Urothelium cell line (cell line): ENCODE data around the gene MAP7D2.

ENCODE experiments used
- DNase-seq: peaks from one replicate; pipeline ENCODE4 v3.0.0; 2011; ENCODE audit warnings: low spot score, mixed read lengths
- FAIRE-seq: peaks from 2 replicates; lab custom pipeline; 2011; peaks lifted over from hg19 to GRCh38; lab: Jason Lieb, UNC

MAP7D2 gene

GRCh38 chrX:20116087-20116576, 575 bp downstream of the MAP7D2 start:
- DNase-seq (no peak), FAIRE-seq (no peak)

DNA sequence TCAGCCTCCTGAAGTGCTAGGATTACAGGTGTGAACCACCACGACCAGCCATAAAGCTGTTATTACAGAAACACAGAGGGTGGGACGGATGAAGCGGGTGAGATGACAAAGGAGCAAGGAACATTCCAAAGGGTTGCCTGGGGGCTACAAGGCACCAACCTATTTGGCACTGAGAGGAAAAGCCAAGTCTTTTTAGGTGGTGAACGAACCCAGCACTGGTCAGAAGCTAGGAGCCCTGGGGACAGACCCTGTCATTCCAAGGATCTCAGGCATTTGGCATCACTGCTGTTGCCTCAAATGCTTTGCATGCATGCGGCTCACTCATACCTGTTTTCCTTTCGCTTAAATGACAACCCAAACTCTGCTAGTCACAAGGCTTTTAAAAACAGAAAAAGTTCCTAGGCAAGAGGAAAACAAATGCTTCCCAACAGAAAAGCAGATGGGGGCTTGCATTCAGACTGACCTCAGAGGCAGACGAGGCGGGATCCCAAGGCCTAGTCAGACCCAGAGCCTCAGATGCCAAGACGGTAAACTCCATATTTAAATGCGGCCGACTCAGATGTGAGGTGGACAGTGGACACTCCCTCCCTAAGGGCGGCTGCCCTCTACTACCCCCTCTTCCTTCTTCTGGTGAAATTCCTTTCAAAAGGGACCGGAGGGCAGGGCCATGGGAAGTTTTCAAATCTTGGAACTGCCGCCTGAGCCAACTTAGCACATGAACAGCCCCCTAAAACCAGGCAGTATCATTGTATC, 4.5 kb downstream of the MAP7D2 start:
- FAIRE-seq (no peak), DNase-seq (no peak)

GRCh38 chrX:20111271-20111670, 5.4 kb downstream of the MAP7D2 start:
- DNase-seq (no peak), FAIRE-seq (no peak)

- FAIRE-seq (no peak), DNase-seq (no peak)
These were observed 14.6 kb downstream of the MAP7D2 start for GRCh38 chrX:20101934-20102581.

GRCh38 chrX:20091499-20091898, 25.2 kb downstream of the MAP7D2 start:
- DNase-seq, result no peak
- FAIRE-seq, result no peak

GRCh38 chrX:20089845-20090244, 26.9 kb downstream of the MAP7D2 start:
- DNase-seq (no peak), FAIRE-seq (no peak)

DNA sequence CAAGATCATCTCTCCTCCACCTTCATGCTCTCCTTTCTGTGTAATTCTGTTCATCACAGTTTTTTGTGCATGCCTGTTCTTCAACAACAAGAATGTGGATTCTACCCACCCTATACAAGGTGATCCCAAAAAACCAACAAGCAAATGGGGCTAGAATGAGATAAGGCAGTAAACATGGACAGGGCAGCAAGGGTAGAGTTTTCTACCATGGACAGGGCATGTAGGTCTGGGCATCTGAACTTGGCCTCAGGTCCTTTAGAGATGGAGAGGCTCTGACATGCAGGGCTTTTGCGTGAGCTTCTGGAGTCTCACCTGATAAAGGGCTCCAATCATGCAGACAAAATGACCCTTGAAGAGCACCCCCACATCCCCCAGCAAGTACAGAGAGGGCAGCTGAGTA, 36.4 kb downstream of the MAP7D2 start:
- no peak for FAIRE-seq
- no peak for DNase-seq

GRCh38 chrX:20071511-20072079, 45.1 kb downstream of the MAP7D2 start:
- FAIRE-seq (no peak), DNase-seq (no peak)

- no peak for FAIRE-seq
- peak; percentile 52 for DNase-seq
These were observed 48.8 kb downstream of the MAP7D2 start for GRCh38 chrX:20067709-20068561.

- DNase-seq (peak; percentile 18), FAIRE-seq (no peak)
These were observed 49.6 kb downstream of the MAP7D2 start for GRCh38 chrX:20066968-20067708.

DNA sequence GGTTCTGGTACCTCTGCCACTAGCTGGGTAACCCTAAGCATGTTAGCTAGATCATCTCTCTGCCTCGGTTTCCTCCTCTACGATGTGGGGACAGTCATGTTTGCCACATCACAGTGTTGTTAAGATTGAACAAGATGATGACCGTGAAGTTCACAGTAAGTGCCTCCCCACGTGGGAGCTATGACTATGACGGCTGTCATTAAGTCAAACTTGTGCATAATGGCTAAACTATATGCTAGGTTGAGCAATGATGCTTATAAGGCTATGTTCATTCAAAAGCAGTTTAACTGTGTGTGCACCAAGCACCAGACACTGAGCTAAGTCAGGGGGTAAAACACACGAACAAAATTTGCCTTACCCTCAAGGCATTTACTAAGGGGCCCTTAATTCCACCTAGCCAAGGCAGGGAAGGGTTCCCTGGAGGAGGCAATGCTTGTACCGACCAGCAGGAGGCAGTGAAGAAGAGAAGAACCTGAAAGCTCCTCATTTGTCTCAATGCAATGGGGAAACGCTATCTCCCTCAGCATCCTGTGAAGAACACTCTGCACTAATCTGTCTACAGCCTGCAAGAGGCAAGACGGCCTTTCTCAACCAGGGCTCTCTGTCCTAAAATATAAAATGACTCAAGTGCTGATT, 52.9 kb downstream of the MAP7D2 start:
- FAIRE-seq (no peak), DNase-seq (no peak)

DNA sequence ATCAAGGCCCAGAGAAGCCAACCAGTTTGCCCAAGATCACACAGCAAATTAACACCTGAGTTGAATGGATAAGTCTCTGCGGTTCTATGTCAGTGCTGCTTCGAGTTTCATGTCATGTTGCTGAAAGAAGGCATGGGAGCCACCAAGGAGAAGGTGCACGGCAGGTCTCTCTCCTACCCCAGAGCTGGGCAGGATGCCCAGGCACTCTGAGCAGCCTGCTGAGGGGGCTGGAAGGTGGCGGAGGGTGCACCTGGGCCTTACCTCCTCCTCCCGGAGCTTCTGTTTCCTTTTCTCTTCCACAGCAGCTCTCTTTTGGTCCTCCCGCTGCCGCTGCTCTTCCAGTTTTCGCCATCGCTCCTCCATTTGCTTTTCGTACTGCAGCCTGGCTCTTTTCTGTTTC, 53.6 kb downstream of the MAP7D2 start:
- DNase-seq (no peak), FAIRE-seq (no peak)

DNA sequence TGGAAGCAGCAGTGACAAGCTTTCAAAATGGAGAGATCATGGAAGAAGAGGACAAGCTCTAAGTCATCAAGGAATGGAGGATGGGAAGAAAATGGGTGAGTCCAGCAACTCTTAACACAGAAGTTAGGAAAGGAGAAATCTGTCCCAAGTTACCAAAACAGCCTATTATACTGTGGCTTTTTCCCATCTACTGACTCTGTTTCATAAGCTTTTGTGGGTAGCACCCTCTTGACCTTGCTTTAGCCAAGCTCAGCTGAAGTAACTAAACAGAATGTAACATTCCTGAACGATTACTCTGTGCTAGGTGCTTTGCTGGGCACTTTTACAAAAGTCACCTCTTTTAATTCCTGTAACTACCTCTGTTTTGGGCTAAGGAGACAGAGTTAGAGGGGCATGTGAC, 54.9 kb downstream of the MAP7D2 start:
- FAIRE-seq (no peak), DNase-seq (no peak)

DNA sequence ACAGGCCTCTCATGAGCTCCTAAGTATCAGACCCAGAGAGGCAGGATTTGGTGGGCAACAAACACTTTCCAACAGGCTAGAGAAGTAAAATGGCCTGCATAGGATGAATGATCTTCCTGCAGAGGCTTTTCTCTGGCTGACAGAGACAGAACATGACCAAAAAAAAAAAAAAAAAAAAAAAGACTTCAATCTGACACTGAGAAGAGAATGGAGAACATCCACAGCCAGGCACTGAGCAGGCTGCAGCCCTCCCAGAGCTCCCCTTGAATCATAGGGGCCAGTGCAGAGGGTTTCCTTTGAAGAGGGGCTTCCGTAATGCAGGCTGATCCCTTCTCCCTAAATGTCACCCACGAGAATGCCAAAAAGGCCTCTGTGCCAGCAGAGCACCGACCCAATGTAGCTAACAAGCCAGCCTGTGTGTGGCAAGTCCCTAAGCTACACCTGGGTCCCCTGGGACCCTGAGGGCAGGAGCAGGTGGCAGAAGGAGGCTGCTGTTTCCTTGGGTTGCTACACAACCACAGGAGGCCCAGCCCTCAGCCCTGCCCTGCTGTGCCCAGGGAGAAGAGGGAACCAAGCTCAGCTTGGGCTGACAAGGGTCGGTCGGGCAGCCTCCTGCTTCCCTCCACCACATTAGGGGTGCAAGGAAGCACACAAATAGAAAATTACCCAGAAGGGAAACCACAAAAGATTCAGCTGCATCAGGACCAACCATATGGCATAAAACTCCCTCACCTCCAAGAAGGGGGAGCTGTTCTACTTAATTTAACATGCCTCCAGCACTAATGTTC, 55.6 kb downstream of the MAP7D2 start:
- no peak for FAIRE-seq
- DNase-seq, result no peak

DNA sequence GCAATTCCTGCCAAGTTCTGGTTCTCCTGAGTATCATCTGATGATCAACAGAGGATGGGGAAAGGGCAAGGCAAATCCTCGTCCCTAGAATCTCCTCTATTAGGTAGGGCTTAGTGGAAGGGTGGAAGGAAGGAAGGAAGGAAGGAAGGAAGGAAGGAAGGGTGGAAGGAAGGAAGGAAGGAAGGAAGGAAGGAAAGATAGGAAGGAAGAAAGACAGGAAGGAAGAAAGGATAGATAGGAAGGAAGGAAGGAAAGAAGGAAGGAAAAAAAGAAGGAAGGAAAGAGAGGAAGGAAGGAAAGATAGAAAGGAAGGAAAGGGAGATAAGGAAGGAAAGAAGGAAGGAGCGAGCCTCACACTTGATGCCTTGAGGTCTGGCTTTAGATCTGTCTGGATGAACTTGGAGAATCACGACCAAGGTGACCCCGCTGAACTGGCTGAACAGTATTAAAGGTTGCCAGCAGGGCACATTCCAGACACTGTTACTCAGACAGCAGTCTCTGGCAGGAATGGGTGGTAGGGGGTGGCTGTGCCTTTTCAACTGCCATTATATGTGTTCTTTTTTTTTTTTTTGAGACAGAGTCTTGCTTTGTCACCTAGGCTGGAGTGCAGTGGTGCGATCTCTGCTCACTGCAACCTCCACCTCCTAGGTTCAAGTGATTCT, 57.1 kb downstream of the MAP7D2 start:
- DNase-seq (no peak), FAIRE-seq (no peak)

- DNase-seq (no peak), FAIRE-seq (no peak)
These were observed 59.2 kb downstream of the MAP7D2 start for GRCh38 chrX:20057479-20057878.

GRCh38 chrX:20056704-20057103, 60.0 kb downstream of the MAP7D2 start:
- FAIRE-seq, result no peak
- peak; percentile 22 for DNase-seq

DNA sequence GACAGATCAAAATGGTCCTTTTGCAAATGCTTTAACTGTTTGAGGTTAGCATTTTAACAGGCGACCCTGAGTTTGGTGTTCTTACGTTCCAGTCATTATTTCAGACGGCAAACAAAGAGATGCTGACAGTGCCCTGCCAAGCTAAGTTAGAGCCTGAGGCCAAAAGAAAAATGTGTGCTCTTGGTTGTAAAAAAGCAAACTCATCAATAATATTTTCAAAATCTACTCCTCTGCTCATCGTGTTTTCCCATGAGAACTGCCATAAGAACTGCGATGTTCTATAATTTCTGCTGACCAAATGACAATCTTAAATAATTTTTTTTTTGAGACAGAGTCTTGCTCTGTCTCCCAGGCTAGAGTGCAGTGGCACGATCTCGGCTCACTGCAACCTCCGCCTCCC, 63.2 kb downstream of the MAP7D2 start:
- FAIRE-seq (no peak), DNase-seq (no peak)

DNA sequence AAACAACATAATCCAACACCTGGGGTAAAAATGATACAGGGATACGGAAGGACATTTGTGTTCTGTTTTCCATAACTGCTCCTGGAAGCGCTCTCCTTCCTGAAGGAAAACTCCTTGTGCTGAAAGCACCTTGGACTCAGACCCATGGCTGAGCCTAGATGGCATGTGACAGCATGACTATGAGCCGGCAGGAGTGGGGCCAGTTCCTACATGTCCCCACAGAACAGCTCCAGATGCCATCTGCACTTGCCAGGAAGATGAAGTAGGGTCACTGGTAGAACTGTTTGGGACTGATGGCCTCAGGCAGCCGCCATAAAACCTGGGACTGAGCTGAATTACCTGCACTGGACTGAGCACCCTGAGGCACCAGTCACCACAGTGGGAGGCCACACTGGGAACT, 69.8 kb downstream of the MAP7D2 start:
- no peak for DNase-seq
- FAIRE-seq, result no peak
